Cardiac fibroblast (primary cell): ENCODE data around the gene CYREN.

Experiments
- DNase-seq, 2 donors: peaks; one replicate each; pipeline versions ENCODE4 v3.0.0 to v3.0.0-alpha.2; 2010; ENCODE audit warnings: low read depth in 2 of 2
- H3K4me3 ChIP-seq, 2 donors: replicated peaks in 1 of 2; 1 replicate in 1 of 2; 2 replicates in 1 of 2; pipeline ENCODE4 v1.5.1; 2011; ENCODE audit warnings: low read depth in 2 of 2, low read length in 2 of 2, mild to moderate bottlenecking in 2 of 2, moderate library complexity in 1 of 2
- TF ChIP-seq, protein P1 (sequence below): IDR thresholded peaks from one replicate; pipeline ENCODE4 v1.5.1; 2011; ENCODE audit warnings: low read depth, mild to moderate bottlenecking, low read length, inconsistent platforms

Gene CYREN

DNA sequence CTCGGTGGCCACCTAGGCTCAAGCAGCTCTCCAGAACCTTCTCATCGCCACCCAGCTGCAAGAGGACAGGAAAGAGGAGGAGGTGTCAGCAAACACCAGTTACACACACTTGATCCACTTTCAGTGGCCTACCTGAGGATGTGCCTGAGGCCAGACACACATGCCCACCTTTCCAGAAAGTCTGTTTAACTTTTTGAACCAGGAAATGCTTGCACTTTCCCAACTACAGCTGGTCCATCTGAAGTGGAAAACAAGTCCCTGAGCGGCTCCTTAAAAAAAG, 15.7 kb upstream of the CYREN start:
- TF ChIP-seq, protein P1, sequence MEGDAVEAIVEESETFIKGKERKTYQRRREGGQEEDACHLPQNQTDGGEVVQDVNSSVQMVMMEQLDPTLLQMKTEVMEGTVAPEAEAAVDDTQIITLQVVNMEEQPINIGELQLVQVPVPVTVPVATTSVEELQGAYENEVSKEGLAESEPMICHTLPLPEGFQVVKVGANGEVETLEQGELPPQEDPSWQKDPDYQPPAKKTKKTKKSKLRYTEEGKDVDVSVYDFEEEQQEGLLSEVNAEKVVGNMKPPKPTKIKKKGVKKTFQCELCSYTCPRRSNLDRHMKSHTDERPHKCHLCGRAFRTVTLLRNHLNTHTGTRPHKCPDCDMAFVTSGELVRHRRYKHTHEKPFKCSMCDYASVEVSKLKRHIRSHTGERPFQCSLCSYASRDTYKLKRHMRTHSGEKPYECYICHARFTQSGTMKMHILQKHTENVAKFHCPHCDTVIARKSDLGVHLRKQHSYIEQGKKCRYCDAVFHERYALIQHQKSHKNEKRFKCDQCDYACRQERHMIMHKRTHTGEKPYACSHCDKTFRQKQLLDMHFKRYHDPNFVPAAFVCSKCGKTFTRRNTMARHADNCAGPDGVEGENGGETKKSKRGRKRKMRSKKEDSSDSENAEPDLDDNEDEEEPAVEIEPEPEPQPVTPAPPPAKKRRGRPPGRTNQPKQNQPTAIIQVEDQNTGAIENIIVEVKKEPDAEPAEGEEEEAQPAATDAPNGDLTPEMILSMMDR: no peak
- DNase-seq: no peak
- no peak overlapping the region for H3K4me3 ChIP-seq

DNA sequence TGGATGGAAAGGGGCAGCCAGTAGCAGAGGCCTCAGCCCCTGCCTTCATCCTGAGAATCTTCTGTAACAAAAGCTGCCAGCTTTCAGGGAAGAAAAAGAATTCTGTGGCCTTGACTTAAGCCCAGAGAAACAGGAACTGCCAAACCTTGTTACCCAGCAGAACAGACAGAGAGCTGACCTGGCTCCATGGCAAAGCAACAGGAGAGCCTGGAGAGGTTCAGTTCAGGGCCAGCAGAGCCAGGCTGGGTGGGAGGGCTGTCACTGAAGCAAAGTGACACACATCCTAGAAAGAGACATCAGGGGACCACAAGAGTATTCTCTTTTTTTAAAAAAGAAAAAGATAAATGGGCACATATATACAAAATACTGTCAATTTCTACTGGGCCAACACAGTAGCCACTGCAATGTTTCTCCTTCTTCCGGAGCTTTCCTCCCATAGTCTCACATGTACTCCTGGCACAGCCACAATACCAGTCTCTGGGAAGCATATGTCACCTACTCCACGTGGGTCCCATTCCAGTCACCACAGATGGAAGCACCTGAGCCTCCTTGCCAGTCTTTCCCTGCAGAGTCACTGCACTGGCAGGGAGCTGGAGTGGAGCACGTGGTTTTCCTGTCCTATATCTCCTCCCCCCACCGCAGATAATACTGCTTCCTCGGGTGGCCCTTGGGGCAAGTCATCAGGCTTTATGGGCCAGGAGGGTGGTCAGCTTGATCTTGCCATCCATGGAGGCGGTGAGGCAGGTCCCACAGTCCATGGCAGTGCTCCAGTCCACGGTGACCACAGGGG, 15.2 kb upstream of the CYREN start:
- DNase-seq: no peak
- no peak overlapping the region for H3K4me3 ChIP-seq
- TF ChIP-seq, protein P1: no peak

DNA sequence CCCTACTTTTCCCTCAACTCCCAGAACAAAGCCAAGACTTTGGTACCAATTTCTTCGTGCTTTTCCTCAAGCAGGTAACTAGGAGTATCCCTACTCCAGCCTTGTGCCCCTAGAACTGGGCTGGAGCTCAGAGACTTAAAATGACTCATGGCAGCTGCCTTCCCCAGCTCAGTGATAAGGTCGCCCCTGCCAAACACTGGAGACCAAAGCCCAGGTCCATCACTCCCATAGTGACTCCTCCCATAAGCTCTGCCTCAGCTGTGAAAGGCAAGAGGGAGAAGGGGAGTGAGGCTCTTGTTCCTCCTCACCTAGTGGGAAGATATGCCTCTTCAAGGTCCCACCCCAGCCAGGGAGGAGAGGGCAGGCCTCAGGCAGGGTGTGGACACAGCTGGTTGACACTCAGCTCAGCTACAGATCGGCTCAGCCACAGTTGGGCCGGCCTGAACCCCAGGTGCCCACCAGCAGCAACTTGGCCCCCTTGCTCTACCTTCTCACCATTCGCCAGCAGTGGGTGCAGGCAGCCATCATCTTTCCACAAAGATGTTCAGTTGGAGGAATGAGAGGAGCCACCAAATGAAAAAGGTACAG, 13.8 kb upstream of the CYREN start:
- no peak overlapping the region for H3K4me3 ChIP-seq
- TF ChIP-seq, protein P1: no peak
- DNase-seq: no peak

DNA sequence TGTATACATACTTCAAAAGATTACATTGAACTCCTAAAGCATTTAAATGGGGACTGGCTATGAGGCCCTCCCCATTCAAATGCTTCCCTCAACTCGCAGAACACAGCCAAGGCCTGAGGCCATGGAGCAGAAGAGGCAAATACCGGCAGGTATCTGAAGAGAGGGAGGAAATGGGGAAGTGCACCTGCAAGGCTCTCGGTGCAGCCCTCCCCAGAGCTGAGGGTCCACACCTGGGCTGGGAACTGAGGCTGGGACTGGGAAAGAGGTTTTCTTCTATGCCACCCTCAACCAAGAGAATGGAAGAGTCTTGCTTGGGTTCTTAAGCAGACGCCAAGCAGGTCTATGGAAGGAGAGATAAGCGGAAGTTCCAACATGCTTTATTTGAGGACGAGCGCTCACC, 13.0 kb upstream of the CYREN start:
- TF ChIP-seq, protein P1: no peak
- H3K4me3 ChIP-seq: no peak overlapping the region
- DNase-seq: no peak

DNA sequence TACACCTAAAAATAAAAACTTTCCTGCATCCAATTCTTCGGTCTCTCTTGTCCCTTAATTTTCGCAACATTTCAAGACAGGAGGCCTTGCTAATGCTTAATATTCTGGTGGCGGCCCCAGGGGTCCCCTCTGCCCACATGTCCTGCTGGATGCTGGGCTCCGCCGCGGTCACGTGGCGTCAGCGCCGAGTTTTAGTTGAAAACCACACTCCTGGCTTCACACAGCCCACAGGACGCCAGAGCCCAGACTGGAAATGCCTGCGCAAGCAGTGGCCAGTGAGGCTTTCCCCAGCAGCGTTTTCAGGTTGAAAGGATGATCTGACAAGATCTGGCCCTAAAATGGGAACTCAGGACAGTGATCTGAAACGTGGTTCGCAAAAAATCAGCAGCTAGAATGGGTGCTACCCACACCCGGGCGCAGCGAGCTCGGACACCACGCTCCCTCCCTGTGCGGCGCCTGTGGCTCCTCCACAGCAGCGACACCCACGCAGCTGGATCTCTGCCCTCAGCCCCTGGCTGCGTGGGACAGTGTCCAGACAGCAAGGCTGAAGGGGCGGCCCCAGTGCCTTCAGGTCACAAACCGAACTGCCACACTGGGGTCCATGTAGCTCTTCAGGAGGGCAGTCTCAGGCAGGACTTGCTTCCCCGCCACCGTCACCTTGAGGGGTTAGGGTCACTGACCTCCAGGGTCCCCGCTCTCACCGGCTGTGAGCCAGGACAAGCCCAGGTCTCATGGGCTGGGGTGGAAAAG, 11.6 kb upstream of the CYREN start:
- no peak for DNase-seq
- no peak overlapping the region for H3K4me3 ChIP-seq
- TF ChIP-seq, protein P1: no peak

DNA sequence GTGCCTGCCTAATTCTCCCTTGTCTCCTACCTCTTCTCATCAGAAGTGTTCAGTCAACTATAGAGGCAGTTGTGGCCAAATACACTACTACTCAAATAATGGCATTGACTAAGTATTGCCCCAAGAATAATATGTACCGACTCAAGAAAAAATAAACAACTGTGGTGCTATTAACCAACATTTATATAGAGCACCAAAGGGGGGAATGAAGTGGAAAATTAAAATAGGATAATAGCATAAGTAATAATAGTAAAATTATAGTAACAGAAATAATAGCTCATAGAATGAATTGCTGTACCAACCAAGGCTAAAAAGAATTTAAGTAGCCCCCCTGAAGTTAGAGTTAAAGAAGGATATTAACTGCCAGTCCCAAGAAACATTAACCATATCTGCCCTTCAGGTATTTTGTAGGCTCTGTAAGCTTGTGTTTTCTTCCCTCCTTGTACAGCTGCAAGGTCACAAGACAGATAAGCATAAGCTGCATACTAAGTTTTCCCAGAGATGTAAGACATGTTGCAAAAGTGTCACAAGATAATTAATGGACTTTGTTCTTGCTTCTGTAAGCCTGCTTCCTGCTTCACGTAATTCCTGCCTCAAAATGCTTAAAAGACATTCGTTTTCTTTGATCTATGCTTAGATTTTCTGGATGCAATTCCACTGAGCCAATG, 10.9 kb upstream of the CYREN start:
- DNase-seq: no peak
- TF ChIP-seq, protein P1: no peak
- no peak overlapping the region for H3K4me3 ChIP-seq
